GM18951 (cell line): ENCODE data around the gene AFG1L.
"Not testable (repeated sequence)": the region's sequence is repeated elsewhere in the genome, so short reads cannot be mapped to it uniquely, and the experiment has no call there.

Source experiments
- POLR2A ChIP-seq: IDR thresholded peaks from 4 replicates; pipeline ENCODE4 v1.6.1; 2011; ENCODE audit warnings: mild to moderate bottlenecking; ENCODE audit not compliant: insufficient read length, insufficient read depth; ENCODE audit errors: extremely low read depth
- in situ Hi-C: fragments of 300-500 bp; cut with MboI; formaldehyde crosslinking; loops from one replicate; pipeline ENCODE4 v1.12.0; 2022; ENCODE audit warnings: low sequenced_read_pairs, mixed read lengths, inconsistent platforms; ENCODE audit not compliant: unreplicated experiment

The AFG1L gene

DNA sequence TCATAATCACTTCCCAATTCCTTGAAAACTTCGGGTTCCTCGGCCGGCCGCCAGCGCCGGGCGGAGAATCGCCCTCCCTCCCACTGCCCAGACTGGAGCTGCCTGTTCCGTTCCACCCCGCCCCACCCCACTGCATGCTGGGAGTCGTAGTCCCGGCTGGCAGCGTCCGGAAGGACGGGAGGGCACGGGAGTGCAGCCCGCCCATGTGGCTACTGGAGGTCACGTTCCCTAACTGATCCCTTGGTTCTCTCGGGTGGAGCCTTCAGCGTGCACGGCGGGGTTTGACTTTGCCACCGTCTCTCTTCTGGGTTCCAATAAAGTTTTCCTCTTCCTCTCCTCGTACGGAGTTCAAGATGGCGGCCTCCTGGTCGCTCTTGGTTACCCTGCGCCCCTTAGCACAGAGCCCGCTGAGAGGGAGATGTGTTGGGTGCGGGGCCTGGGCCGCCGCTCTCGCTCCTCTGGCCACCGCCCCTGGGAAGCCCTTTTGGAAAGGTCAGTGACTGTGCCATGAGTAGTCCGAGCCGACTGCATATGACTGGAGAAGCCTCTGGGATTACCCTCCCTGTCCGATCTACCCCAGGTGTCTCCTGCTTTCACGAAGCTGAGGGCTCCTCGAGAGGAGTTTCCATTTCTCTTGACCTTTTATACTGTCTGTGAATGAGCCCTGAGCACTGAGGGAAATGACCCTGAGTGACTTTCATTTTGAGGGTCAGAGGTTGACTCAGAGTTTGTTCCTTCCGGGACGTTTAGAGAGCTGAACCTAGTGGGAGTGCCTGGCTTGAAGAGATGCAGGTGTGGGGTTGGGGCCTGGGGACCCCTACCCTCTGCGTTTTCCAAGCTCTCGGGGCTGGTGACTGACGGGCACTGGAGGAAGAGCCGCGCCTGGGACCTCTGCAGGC is at the start of gene AFG1L:
AFG1L (plus strand) TSS at position 328 of the 899 bp plus-strand sequence; CDS start at position 354, 26 bp downstream.
- TF ChIP-seq POLR2A = peak; percentile 75
- in situ Hi-C loops = no loop called here

DNA sequence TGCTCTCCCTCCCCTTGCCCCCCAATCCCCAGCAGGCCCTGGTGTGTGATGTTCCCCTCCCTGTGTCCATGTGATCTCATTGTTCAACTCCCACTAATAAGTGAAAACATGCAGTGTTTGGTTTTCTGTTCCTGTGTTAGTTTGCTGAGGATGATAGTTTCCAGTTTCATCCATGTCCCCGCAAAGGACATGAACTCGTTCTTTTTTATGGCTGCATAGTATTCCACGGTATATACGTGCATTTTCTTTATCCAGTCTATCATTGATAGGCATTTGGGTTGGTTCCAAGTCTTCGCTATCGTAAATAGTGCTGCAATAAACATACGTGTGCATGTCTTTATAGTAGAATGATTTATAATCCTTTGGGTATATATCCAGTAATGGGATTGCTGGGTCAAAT is 49.8 kb upstream of the AFG1L start:
- in situ Hi-C loops = loop anchor here (10.0 kb wide), 1 partner anchor 250 kb away; no protein-coding TSS in a partner anchor

DNA sequence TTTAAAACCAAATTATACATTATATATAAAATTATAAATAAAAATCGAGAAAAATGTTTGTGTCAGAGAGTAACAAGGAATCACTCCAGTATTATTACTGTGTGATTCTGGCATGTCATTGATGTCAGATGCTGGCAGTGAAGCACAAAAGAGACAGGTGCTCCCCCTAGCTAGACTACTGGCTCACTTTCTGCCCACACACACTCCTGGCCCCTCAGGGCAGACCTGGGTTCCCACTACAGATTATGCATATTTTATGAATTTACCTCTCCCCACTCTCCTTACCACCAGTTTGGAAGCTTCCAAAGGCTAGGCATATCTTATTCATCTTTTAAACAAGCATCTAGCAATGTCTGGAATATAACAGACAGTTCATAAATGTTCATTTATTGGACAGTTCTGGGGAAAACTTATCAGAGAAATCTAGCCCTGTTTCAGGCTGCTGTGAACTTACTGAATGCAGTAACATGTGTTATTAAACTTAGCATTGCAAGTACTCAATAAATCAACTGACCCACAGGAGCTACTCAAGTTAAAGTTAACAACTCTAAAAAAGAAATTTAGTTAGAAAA is 46.8 kb upstream of the AFG1L start:
- no peak for TF ChIP-seq POLR2A
- in situ Hi-C loops = loop anchor here (10.0 kb wide), 1 partner anchor 247 kb away; no protein-coding TSS in a partner anchor

DNA sequence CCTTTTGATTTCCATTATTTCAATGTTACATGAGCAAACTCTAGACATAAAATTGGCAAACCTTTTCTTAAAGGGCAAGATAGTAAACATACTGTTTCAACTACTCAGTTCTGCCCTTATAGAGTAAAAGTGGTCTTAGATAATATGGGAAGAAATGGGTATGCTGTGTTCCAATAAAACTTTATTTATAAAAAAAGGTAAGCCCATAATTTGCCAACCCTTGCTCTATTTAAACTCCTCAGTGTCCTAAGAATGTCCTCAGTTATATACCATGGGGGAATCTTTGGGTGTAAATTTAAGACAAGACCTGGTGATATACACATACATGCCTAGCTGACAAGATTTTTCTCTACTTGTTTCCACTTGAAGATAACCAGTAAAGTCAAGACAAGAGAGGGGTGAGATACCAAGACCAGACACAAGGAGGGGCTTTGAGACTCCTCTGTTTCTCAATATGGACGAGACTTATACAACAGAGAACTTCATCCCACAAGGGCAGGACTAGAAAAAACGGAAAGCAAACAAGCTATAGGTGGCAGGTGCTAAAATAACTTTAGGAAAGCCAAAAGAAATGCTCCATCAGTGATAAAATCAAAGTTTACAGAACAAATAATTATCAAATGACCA is 44.5 kb upstream of the AFG1L start:
- TF ChIP-seq POLR2A = no peak
- in situ Hi-C loops = no loop called here

DNA sequence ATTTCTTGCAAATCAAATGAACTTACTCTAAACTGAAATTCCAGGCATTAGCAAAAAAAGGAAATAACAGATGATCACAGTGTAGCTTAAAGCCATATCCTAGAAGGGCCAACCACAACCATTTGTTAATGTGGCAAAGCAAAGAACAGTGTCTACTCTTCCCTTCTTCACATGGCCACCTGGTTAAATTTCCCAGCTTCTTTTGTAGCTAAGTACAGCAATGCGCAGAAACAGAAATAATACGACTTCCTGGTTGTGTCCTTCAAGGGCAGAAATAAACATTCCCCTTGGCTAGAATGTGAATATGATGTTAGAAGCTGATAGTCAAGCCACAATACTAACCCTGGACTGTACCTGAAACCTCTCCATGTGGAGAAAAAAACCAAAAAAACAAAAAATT is 43.6 kb upstream of the AFG1L start:
- in situ Hi-C loops = no loop called here
- TF ChIP-seq POLR2A = no peak

DNA sequence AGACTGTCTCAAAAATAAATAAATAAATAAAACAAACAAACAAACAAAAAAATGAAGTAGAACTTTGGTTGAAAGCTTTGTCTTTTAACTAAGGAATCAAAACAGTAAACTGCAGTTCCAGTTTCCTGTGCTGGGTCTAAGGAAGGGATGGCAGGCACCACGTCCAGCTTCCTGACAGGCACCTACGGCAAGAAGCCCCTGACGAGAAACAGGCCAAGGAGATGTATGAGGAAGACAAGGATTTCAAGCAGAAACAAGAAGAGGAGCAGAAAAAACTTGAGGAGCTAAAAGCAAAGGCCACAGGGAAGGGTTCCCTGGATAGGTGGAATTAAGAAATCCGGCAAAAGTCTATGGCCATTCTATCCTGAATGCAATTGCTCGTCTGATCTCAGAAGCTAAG is 42.8 kb upstream of the AFG1L start:
- TF ChIP-seq POLR2A = no peak
- in situ Hi-C loops = no loop called here

DNA sequence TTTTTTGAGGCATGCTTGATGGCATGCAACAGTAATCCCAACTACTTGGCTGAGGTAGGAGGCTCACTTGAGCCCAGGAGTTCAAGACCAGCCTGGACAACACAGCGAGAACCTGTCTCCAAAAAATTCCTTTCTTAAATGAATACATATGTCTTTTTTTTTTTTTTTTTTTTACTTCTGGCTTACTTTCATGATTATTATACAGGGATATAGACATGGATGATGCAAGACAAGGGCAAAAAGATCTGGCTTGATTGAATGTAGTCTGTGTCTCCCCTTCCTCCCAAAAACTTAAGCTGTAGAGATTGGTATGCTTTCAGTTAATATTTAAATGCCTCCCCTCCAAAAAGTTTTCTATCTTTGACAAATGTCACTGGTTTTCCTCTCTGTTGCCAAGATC is 41.6 kb upstream of the AFG1L start:
- in situ Hi-C loops = no loop called here
- no peak for TF ChIP-seq POLR2A

DNA sequence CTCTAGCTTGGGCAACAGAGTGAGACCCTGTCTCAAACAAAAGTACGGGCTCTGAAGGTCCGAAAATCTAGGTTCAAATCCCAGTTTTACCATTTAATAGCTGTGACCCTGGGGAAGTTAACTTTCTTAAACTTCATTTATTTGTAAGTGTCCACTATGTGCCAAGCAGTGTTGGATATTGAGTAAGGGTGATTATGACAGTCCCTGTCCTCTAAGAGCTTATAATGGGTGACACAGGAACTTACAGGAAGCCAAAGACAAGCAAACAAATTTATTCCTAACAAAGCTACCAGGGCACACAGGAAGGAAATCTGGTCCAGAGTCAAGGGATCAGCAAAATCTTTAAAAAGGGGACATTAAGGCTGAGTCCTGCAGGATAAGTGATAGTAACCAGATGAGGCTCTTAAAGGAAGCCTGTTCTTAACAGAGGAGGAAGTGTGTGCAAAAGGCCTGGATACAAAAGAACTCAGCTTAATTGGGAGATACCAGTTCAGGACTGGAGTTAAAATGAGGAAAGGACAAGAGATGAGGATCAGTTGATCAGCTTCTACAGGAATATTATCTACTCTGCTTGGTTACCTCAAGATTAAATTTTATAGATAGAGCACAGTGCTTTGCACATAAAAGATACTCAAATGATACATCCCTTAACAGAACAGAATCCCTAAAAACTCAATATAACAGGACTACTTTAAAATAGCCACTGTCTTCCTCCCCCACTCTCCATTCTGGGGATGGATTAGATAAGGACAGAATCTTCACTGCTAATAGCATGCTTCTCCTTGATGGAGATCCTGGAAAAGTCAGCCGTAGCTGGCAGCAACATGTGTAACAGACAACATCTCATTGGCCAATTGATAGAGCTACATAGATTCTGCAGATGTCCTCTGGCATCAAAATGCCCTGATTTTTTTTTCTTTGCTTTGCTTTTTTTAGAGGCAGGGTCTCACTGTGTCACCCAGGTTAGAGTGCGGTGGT is 40.1 kb upstream of the AFG1L start:
- TF ChIP-seq POLR2A = no peak
- in situ Hi-C loops = no loop called here

DNA sequence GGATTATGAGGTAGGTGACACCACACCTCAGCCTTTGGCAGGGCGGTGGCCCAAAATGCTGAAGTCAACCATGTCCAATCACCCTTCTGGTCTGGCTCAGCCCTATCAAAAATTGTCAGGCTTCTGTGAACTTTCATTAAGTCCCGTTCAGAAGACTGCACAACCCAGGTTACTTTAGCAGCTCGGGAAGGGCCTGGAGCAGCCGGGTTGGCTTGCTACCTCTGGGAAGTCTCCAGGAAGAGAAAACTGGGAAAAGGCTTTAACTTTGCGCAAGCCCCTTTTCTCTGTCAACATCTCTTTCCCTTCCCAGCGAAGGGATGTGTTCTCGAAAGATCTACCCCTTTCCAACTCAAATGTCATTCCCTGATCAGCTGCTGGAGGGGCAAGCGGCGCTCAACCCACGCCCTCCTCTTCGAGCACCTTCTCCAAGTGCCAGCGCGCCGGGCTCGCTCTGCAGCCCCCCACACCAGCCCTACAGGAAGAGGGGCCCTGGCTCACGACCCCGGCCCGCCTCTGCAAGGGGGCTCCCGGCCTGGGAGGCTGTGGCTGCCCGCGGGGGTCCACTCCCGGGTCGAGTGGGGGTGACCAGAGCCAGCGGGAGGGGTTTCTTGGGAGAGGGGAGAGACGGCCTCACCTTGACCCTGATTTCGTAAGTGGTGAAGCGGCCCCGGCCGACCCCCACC is 34.6 kb upstream of the AFG1L start:
- in situ Hi-C loops = no loop called here

DNA sequence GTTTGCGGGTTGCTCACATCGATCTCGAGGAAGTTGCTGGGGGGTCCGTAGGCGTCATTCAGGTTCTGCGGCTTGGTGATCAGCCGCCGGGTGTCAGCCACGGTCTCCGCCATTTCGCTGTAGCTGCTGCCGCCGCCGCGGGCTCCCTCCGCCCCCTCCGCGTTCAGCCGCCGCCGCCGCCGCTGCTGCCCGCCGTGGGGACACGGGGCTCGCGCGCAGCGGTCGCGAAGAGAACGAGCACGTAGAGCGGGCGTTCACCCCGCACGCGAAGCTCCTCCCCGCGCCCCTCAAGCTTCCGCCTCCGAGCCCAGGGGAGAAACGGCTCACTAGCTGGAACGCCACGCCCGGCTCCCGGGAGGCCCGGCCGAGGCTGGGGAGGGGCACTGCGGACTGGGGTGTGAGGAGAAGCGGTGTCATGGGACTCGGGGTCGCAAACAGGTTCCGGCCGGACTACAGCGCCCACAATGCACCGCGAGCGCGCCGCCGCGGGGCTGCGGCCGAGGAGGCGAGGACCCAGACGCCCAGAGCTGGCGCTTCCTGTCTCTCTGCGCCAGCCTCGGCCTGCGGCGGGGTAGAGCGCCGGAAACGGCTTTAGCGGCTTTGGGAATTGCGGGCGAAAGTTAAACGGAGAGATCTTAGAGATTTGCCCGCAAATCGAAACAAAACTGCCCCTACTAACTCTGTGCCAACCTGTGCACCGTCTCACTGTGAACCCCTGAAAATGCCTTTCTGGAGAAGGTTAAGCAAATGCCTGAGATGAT is 33.9 kb upstream of the AFG1L start, which contains the start of gene SNX3:
SNX3 (minus strand) TSS at position 232 of the 761 bp plus-strand sequence; CDS start at position 113, 119 bp downstream.
- in situ Hi-C loops = no loop called here
- peak; percentile 81 for TF ChIP-seq POLR2A

More for the DNA sequence above, 34.6 kb upstream of the AFG1L start:
- no peak for TF ChIP-seq POLR2A

DNA sequence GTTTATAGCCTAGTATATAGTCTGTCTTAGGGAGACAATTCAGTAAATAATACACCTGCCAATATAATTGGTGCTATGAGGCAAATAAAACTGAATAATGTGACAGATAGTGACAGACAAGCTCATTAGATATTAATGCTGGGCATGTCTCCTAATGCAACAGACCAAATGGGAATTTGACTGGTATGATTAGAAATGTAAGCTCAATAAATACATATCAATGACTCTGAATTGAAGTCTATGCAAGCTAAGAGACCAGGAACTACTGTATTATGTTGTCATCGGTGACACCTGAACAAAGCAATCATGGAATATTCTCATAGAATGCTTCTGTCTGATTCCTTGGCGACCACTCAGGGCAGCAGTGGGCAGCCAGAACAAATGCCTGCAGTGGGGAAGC is 31.5 kb upstream of the AFG1L start:
- in situ Hi-C loops = no loop called here
- TF ChIP-seq POLR2A = no peak

DNA sequence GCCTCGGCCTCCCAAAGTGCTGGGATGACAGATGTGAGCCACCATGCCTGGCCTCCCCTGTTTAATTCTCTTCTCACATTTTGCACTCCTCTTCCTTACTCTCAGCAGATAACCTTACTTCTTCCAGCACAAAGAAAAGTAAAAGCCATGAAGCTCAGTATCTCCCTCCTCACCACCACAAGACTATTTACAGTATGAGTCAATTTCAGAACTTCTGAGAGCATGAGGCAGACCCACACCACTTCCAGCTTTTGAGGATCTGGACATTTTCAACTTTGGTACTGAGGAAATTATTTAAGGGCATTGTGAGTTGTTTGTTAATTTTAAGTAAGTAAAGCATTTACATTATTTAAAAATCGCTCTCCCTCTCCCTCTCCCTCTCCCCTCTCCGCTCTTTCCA is 26.0 kb upstream of the AFG1L start:
- in situ Hi-C loops = no loop called here

DNA sequence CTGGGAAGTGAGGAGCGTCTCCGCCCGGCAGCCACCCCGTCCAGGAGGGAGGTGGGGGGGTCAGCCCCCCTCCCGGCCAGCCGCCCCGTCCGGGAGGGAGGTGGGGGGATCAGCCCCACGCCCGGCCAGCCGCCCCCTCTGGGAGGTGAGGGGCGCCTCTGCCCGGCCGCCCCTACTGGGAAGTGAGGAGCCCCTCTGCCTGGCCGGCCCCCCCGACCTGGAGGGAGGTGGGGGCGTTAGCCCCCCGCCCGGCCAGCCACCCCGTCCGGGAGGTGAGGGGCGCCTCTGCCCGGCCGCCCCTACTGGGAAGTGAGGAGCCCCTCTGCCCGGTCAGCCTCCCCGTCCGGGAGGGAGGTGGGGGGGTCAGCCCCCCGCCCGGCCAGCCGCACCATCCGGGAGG is 24.9 kb upstream of the AFG1L start:
- in situ Hi-C loops = not testable (repeated sequence)

More for the DNA sequence above, 26.0 kb upstream of the AFG1L start:
- TF ChIP-seq POLR2A = no peak
